ENCODE data around the gene EEA1.
"Not testable (repeated sequence)": the region's sequence is repeated elsewhere in the genome, so short reads cannot be mapped to it uniquely, and the experiment has no call there.

The EEA1 gene

DNA sequence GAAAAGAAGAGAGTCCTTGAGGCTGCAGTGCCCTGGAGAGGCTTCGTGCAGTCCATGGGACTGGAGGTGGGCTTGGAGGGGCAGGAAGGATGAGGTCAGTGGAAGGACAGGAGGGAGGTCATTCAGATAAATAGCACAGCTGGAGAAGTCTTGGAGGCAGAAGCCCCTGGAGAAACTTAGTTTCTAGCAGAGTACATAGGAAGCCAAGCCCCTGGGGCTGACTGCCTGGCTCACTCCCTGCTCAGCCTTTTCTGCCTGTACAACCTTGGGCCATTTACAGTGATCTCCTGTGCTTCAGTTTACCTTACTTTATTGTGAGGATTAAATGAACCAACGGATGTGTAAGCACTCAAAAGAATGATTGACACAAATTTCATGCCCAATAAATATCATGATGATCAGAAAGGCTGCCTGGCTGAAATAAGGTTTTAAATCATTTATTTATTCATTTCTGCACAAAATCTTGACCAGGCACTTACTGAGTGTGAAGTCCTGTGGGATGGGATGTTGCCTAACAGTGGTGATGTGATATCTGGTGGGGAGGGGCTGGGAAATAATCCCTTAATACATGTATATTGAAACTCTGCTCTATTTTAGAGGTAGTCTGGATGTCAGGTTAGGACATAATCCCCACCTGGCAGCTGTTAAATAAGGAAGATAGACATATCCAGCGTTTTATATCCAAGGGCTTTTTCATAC, 172.0 kb downstream of the EEA1 start:
- ATAC-seq (ENCODE audit: low read depth) (no peak), DNase-seq (ENCODE audit: low spot score in 2 of 2) (no peak)
- Mint-ChIP-seq H3K9me3 (no peaks in the 10 kb centered on the region), H3K27ac (no peak overlapping the region), H3K27me3 (no peaks in the 10 kb centered on the region), H3K4me3 (no peak overlapping the region), H3K4me1 (peaks cover 8% of the 10 kb centered on the region), H3K36me3 (peaks cover 46% of the 10 kb centered on the region)

DNA sequence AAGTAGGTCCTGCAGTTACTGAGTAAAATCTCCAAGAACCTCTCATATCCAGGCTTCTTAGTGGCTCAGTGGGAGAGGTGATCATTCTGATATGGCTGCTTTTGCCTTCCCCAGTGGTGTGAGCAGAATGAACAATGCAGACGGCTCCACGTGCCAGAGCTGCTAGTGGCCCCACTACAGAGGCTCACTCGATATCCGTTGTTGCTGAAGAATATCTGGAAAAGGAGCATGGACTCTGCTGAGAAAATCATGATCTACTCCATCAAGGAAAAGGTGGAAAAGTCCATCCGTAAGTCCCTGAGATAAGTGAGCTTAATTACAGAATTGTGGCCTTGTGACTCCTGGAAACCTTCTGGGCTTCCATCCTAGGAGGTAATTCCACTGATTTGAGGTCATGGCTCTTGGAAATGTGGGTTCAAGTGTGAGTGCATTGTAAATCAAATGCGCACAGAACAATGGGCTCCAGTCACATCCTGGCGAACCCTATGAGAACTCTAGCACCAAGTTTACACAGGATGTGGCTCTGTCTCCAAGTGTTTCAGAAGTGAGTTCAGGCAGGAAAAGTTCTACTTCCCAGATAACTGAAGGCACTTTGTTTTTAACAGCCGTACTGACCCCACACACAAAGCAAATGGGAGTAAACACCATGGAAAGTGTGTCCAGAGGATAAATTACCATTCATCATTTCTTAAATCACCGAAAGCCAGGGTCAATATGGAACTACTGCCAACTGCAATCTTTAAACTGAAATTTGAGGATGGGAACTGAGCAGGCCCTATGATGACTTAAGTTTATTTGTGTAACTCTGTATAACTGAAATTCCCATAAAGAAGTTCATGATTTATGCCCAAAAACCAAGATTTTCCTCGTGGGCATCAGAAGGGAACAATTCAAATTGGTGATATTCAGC, 174.9 kb downstream of the EEA1 start:
- no peak for ATAC-seq (ENCODE audit: low read depth)
- DNase-seq (ENCODE audit: low spot score in 2 of 2), result no peak
- H3K36me3 Mint-ChIP-seq, result peaks cover 52% of the 10 kb centered on the region

DNA sequence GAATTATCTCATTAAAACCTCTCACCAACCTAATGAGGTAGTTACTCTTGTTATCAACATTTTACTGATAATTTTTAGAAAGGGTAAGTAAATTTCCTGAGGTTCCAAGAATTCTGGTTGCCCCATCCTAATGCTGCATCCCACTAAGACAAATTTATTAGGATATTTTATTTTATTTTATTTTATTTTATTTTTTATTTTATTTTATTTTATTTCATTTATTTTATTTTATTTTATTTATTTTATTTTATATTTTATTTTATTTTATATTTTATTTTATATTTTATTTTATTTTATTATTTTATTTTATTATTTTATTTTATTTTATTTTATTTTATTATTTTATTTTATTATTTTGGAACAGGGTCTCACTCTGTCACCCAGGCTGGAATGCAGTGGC, 179.4 kb downstream of the EEA1 start:
- not testable (repeated sequence) for H3K9me3 Mint-ChIP-seq, H3K4me1 Mint-ChIP-seq

More for the DNA sequence above, 174.9 kb downstream of the EEA1 start:
- H3K4me3 Mint-ChIP-seq, result no peak overlapping the region
- H3K27ac Mint-ChIP-seq, result no peak overlapping the region
- H3K27me3 Mint-ChIP-seq, result no peaks in the 10 kb centered on the region
- H3K9me3 Mint-ChIP-seq, result no peaks in the 10 kb centered on the region
- H3K4me1 Mint-ChIP-seq, result peaks cover 4% of the 10 kb centered on the region

DNA sequence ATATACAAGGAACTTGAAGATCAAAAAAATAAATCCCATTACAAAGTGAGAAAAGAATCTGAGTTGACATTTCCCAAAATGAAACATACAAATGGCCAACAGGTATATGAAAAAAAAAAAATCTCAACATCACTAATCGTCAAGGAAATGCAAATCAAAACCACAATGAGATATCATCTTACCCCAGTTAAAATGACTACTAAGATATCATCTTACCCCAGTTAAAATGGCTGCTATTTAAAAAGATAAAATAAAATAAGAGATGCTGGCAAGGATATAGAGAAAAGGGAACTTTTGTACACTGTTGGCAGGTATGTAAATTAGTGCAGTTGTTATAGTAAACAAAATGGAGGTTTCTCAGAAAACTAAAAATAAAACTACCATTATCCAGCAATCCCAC, 181.9 kb downstream of the EEA1 start:
- Mint-ChIP-seq H3K4me3 (no peak overlapping the region), H3K4me1 (no peaks in the 10 kb centered on the region), H3K27ac (no peak overlapping the region), H3K27me3 (no peaks in the 10 kb centered on the region), H3K36me3 (peaks cover 40% of the 10 kb centered on the region), H3K9me3 (no peaks in the 10 kb centered on the region)
- ATAC-seq (ENCODE audit: low read depth), result no peak
- no peak for DNase-seq (ENCODE audit: low spot score in 2 of 2)

More for the DNA sequence above, 179.4 kb downstream of the EEA1 start:
- peaks cover 41% of the 10 kb centered on the region for H3K36me3 Mint-ChIP-seq
- H3K27me3 Mint-ChIP-seq; H3K4me3 Mint-ChIP-seq; ATAC-seq (ENCODE audit: low read depth); DNase-seq (ENCODE audit: low spot score in 2 of 2); H3K27ac Mint-ChIP-seq: not testable (repeated sequence)

DNA sequence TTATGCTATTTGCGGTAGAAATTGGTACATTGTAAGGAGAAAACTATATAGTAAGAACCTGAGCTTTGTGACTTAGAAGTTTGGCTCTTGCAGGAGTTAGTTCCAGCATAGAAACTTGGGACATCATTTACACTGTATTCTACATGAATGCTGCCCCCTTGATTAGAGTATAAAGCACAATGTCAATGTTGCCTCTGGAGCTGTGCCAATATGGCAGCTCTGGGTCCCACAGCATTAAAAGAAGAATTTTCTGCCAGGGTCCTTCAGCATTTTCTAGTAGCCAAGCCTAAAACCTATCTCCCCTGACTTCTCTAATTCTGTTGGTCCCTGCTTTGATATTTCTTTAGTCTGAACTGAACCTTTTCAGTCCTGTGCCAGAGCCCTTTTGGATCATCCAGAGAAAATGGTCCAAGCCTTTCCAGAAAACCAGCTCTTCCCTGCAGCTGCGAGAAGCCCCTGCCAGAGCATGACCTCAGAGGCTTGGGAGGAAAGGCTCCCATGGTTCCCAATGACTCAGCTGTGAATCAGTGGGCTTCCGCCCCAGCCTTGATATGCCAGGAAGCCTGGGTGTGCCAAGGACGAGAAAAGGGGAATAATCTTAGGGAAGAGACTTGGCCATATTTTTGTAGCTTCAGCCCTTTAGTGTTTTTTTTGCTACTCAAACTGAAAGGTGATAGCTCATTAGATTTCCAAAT, 183.1 kb downstream of the EEA1 start:
- H3K36me3 Mint-ChIP-seq, result peaks cover 42% of the 10 kb centered on the region
- H3K27ac Mint-ChIP-seq, result no peak overlapping the region
- H3K4me1 Mint-ChIP-seq, result no peaks in the 10 kb centered on the region
- no peaks in the 10 kb centered on the region for H3K9me3 Mint-ChIP-seq
- ATAC-seq (ENCODE audit: low read depth) (no peak), DNase-seq (ENCODE audit: low spot score in 2 of 2) (no peak)
- H3K4me3 Mint-ChIP-seq, result no peak overlapping the region
- H3K27me3 Mint-ChIP-seq, result no peaks in the 10 kb centered on the region

DNA sequence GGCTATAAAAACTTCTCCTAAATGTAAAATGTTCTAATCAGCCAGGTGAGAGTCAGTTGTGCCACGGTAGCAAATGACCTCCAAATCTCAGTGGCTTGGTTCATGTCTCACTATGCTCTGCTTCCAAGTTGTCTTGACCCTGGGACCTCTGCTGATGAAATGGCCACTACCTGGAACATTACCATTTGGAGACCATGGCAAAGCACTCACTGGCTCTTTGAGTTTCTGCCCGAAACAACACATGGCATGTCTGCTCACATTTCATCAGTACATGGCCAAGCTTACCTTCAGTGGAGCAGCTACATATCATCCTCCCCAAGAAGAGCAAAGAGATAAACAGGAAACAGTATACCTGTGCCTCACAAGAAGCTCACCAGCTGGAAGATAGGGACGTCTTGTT, 186.1 kb downstream of the EEA1 start:
- H3K9me3 Mint-ChIP-seq, result no peaks in the 10 kb centered on the region
- H3K27me3 Mint-ChIP-seq, result no peaks in the 10 kb centered on the region
- DNase-seq (ENCODE audit: low spot score in 2 of 2) (no peak), ATAC-seq (ENCODE audit: low read depth) (no peak)
- H3K4me3 Mint-ChIP-seq, result no peak overlapping the region
- peaks cover 33% of the 10 kb centered on the region for H3K36me3 Mint-ChIP-seq
- H3K27ac Mint-ChIP-seq, result no peak overlapping the region
- no peaks in the 10 kb centered on the region for H3K4me1 Mint-ChIP-seq

DNA sequence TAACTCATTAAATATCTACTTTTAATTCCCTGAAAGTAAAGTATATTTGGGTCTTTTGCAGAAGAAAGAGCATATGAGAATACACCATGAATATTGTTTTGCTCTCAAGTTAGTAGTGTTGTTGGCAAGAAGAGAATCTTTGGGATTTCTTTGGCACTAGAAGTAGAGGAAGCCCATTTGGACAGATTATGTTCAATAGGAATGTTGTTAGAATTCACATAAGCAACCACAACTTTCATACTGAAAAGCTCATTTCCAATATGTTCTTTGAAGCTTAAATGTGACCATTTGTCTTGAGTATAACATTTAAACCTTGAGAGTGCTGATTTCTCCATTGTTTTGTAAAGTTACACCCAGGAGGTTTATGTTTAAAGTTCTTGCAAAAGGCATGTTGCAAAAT, 188.7 kb downstream of the EEA1 start:
- H3K4me3 Mint-ChIP-seq, result no peak overlapping the region
- DNase-seq (ENCODE audit: low spot score in 2 of 2) (no peak), ATAC-seq (ENCODE audit: low read depth) (no peak)
- H3K27me3 Mint-ChIP-seq, result no peaks in the 10 kb centered on the region
- H3K4me1 Mint-ChIP-seq, result no peaks in the 10 kb centered on the region
- no peak overlapping the region for H3K27ac Mint-ChIP-seq
- H3K9me3 Mint-ChIP-seq, result no peaks in the 10 kb centered on the region
- H3K36me3 Mint-ChIP-seq, result peaks cover 33% of the 10 kb centered on the region

DNA sequence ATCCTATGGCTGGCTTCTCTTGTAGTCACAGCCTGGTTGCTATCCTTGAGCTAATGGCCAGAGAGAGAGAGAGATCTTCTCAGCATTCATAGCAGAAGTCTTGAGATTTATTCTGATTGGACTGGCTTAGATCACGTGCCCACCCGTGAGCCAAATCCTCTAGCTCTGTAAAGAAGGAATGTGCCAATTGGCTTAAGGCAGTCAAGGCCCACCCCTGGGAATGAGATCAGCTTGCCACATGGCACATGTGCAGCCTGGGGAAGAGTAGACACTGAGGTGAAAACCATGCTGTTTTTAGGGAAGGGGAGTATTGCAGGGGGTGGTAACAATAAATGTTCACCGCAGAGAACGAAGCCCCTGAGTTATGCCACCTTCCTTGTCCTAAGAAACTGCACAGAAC, 190.0 kb downstream of the EEA1 start:
- Mint-ChIP-seq H3K27ac (no peak overlapping the region), H3K9me3 (peaks cover 1% of the 10 kb centered on the region), H3K4me1 (no peaks in the 10 kb centered on the region), H3K4me3 (no peak overlapping the region), H3K36me3 (peaks cover 39% of the 10 kb centered on the region), H3K27me3 (no peaks in the 10 kb centered on the region)
- DNase-seq (ENCODE audit: low spot score in 2 of 2), result no peak
- ATAC-seq (ENCODE audit: low read depth), result no peak

DNA sequence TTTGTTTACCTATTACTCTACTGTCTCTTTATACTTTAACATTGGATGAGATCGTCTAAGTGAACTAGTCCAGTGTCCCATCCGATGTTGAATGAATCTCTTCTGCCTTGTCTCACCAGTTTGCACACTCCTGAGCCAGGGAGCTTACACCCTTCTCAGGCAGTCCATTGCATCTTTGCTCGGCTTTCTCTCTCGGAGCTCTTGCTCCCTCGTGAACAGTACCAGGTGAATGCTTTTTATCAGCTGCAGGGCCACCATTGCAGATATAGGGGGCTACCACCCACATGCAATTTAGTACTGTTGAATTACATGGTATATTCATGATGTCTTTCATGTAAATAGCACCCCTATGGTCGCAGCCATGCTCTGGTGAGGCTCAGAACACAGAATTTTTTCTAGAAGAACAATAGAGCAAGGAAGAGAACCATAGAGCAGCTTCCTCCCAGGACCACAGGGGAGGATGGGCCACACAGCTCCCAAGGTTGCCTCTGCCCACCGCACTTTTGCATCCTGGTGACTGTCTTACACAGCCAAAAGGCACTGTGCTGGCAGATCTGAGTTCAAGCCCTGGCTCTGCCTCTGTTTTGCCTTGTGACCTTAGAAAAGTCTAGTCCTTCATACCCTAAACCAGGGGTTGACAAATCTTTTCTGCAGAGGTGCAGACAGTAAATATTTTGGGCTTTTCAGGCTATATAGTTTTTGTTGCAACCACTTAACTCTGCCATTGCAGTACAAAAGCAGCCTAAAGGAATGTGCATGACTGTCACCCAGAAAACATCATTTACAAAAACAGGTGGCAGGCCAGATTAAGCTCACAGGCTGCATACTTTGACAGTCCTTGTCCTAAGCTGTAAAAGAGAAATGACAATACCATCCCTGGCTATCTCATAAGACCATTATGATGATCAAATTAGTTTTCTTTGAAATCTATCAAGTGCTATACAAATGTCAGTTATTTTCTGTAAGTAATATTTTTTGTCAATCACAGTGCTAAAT, 190.9 kb downstream of the EEA1 start:
- DNase-seq (ENCODE audit: low spot score in 2 of 2) (no peak), ATAC-seq (ENCODE audit: low read depth) (no peak)
- no peaks in the 10 kb centered on the region for H3K27me3 Mint-ChIP-seq
- peaks cover 1% of the 10 kb centered on the region for H3K9me3 Mint-ChIP-seq
- H3K4me3 Mint-ChIP-seq, result no peak overlapping the region
- peaks cover 37% of the 10 kb centered on the region for H3K36me3 Mint-ChIP-seq
- H3K27ac Mint-ChIP-seq, result no peak overlapping the region
- H3K4me1 Mint-ChIP-seq, result no peaks in the 10 kb centered on the region

DNA sequence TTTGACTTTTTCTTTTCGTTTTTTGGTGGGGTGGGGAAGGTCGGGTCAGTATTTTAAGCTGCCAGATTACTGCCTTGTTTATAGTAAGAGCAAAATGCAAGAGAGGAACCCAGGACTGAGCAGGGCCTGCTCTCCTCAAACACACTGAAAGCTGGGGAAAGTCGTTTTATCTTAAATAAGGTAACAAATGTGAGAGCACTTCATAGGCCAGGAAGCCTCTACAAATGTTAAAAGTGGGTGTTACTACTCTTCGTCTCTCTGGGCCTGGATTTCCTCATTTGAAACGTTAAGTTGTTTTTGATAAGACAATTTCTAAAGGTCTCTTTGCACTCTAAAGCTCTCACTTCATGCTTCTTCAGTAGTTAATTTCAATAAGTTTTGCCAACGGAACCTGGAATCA, 192.5 kb downstream of the EEA1 start:
- H3K4me3 Mint-ChIP-seq, result no peak overlapping the region
- ATAC-seq (ENCODE audit: low read depth) (no peak), DNase-seq (ENCODE audit: low spot score in 2 of 2) (no peak)
- peaks cover 1% of the 10 kb centered on the region for H3K9me3 Mint-ChIP-seq
- no peaks in the 10 kb centered on the region for H3K4me1 Mint-ChIP-seq
- no peak overlapping the region for H3K27ac Mint-ChIP-seq
- no peaks in the 10 kb centered on the region for H3K27me3 Mint-ChIP-seq
- peaks cover 34% of the 10 kb centered on the region for H3K36me3 Mint-ChIP-seq

DNA sequence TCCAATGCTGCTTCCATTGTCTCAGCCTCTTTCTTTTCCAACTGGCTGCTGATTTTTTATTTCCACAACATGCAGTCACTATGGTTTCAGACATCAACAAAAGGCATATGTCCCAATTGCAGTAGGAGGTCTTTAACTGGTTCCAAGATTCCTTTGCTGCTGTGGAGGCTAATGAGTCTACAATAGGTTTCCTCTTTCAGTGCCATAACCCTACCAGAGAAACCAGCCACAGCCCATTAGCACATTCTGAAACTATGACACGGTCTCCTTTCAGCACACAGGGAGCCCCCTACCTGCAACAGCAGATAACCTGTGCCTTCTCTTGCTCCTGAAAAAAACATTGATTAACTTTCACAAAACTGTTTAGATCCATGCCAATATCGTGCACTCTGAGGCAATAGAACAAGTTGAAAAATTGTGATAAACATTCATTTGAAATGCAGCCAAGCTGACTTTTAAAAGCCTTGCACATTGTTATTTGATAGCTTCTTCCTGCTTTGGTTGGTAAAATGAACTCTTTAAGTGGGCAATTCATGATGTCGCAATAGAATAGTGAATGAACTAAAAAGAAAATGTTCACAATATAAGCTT, 193.9 kb downstream of the EEA1 start:
- no peak overlapping the region for H3K4me3 Mint-ChIP-seq
- no peaks in the 10 kb centered on the region for H3K27me3 Mint-ChIP-seq
- H3K9me3 Mint-ChIP-seq, result peaks cover 1% of the 10 kb centered on the region
- H3K4me1 Mint-ChIP-seq, result no peaks in the 10 kb centered on the region
- no peak overlapping the region for H3K27ac Mint-ChIP-seq
- H3K36me3 Mint-ChIP-seq, result peaks cover 32% of the 10 kb centered on the region
- ATAC-seq (ENCODE audit: low read depth) (no peak), DNase-seq (ENCODE audit: low spot score in 2 of 2) (no peak)

DNA sequence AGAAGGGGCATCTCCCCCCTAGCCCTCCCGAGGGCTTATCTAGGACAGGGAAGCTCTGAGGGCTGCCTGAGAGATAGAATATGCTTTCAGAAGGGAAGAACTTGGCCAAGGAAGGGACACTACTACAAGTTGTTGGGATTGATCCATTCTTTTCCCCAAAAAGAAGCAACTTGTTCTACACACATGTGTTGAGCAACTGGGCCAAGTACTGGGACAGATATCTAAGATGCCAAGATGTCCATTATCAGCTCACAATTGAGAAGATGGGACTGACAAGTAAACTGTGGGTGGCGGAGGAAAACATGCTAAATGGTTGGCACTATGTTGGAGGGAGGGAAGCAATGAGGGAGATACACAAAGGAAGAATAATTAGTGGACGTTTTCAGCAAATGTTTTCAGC, 195.4 kb downstream of the EEA1 start:
- Mint-ChIP-seq H3K9me3 (peaks cover 1% of the 10 kb centered on the region), H3K27ac (no peak overlapping the region), H3K4me3 (no peak overlapping the region), H3K36me3 (peaks cover 30% of the 10 kb centered on the region), H3K4me1 (no peaks in the 10 kb centered on the region), H3K27me3 (no peaks in the 10 kb centered on the region)
- ATAC-seq (ENCODE audit: low read depth) (no peak), DNase-seq (ENCODE audit: low spot score in 2 of 2) (no peak)

DNA sequence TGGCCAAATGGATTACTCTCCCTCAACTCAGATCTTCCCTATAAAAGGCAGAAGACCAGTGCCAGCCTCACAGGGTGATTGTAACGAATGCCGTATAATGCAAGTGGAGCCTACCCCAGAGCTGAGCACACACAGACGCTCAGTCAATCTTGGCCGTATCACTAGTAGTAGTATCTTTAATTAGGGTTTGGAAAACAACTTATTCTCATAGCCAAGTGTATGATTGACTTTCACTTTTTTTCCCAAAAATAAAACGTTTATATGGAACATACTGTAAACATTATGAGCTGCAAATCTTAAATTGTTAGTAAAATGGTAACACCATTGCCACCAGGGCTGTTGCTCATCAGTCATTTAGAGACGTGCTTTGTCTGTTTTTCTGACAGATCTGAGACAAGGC, 195.9 kb downstream of the EEA1 start:
- no peak overlapping the region for H3K27ac Mint-ChIP-seq
- peaks cover 1% of the 10 kb centered on the region for H3K9me3 Mint-ChIP-seq
- no peaks in the 10 kb centered on the region for H3K4me1 Mint-ChIP-seq
- H3K4me3 Mint-ChIP-seq, result no peak overlapping the region
- DNase-seq (ENCODE audit: low spot score in 2 of 2) (no peak), ATAC-seq (ENCODE audit: low read depth) (no peak)
- peaks cover 29% of the 10 kb centered on the region for H3K36me3 Mint-ChIP-seq
- H3K27me3 Mint-ChIP-seq, result no peaks in the 10 kb centered on the region
